ENCODE measurements around the gene DSCAML1.

The DSCAML1 gene

DNA sequence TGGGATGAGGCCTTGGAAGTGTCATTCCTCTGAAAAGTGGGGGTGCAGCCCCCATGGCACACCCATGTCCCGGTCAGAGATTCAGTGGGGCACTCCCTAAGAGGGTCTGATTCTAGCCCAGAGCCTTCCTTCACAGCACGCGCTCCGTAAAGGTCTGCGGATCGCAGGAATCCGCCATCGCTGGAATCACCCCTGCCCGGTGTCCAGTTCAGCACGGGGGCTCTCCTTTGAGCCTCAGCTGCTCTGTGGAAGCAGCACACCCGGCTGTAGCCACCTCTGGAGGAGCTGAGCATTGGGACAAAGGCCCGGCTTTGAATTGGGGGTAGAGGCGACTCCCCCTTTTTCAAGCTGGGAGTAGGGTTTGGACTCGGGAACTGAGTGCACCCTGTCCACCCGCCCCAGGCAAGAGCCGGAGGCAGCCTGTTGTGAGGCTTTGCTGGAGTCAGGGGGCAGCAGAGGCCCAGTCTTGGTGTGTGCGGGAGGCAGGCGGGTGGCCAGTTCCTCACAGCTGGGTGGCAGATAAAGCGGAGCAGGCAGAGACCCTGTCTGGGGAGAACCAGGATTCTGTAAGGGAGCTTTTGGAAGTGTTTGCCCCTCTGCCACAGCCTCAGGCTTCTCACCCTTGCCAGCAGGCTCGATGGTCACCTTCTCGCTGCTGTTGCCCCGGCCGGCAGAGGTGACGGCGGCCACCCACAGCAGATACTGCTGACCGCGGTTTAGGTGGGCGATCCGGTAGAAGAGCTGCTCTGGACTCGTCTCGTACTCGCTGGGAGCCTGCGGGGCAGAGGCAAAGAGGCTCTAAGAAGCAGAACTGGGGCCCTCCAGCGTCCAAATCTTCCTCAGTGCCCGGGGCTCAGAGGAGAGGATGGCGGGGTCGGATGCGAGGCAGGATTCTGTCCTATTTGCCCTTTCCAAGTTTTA is 353.5 kb downstream of the DSCAML1 start:
- DNase-seq (ENCODE audit: low read depth) = peak; percentile 3

DNA sequence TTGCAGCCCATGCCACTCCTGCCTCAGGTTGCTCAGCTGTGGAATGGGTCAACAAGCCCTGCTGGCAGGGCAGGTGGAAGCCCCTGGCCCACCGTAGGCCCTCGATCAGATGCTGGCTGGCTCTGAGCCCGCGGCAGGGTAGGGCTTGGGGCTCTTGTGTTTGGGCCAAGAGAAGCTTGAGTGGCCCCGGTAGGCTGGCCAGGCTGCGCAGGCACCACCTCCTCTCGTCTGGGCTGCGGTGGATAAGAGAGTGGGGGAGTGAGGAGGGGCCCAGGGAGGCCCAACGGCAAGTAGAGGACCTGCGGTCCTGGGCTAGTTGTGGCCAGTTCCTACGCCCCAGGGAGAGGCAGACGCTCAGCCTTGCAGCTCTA is 354.2 kb downstream of the DSCAML1 start:
- no peak for DNase-seq (ENCODE audit: low read depth)

DNA sequence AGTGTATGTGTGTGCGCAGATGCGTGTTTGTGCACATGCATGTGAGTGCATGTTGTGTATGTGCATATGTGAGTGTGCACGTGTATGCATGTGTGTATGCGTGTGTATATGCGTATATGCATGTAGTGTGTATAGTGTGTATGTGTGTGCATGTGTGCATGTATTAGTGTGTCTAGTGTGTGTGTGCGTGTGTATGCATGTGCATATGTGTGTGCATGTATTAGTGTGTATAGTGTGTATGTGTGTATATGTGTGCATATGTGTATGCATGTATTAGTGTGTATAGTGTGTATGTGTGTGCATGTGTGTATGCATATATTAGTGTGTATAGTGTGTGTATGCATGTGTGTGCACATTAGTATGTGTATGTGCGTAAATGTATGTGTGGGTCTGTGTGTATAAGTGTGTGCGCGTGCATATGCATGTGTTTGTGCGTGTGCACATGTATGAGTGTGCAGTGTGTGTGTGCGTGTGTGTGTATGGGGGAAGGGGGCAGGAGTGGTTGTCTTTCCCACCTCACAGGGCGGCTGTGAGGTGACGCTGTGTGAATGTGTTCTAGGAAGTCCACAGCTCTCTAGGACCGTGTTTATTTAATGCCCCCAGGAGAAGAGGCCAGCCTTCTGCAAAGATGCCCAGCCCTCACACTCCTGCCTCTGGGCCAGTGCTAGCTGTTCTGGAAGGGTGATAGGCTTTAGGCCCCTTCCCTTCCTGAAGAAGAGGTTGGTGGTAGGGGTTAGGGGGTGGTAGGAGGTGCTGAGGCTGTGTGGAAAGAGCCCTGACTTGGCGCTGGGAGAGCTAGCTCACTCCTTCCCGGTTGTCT is 354.8 kb downstream of the DSCAML1 start:
- no peak for DNase-seq (ENCODE audit: low read depth)

DNA sequence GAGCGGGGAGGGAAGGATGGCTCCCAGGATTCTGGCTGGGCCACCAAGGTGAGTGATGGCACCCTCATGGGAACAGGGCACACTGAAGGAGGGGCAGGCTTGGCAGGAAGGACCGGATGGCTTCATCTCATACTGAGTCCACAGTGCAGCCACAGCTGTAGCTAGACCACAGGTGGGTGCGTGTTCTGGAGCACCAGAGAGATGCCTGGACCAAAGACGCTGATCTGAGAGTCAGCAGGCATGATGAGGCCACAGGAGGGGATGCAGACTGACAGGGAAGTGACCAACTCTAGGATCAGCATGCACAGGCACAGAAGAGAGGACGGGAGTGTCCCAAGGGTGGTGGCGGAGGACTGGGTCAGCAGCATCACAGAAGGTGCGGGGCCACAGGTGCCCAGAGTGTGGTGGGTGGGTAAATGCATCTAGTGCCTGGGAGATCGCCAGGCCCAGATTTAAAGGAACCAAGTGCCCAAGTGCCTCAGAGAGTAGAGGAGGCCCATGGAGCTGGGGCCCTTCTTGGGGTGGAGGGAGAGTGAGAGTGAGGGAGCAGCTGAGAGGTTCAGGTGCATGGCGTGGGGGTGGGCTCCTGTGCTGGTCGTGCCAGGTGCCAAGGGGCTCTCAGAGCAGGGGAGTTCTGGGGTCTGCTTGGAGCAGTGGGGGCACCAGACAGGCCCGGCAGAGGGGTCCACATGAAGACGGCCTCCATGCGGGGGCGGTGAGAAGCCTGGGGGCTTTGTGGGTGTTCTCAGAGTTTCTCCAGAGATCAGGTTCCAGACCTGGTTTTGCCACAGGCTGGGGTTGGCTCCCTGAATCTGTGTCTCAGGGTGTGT is 355.7 kb downstream of the DSCAML1 start:
- DNase-seq (ENCODE audit: low read depth) = no peak

GRCh38 chr11:117440258-117440657 is 356.8 kb downstream of the DSCAML1 start:
- no peak for DNase-seq (ENCODE audit: low read depth)

DNA sequence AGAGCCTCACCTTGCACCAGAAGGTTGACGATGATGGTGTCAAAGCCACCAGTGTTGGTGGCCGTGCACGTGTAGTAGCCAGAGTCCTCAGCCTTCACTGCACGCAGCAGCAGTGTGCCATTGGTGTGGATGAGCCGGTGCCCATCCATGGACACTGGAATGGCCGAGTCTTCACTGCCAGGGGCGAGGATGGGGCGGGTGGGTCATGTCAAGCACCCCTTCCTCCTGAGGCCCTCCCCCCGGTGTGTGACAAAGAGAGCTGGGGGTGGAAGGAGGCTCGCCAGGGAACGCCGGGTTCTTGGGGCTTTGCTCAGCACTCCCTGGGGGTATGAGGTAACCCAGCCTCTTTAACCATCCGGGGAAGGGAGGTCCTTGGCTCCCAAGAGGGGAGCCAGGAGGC is 357.8 kb downstream of the DSCAML1 start:
- no peak for DNase-seq (ENCODE audit: low read depth)

GRCh38 chr11:117438371-117439000 is 358.5 kb downstream of the DSCAML1 start:
- DNase-seq (ENCODE audit: low read depth) = no peak

DNA sequence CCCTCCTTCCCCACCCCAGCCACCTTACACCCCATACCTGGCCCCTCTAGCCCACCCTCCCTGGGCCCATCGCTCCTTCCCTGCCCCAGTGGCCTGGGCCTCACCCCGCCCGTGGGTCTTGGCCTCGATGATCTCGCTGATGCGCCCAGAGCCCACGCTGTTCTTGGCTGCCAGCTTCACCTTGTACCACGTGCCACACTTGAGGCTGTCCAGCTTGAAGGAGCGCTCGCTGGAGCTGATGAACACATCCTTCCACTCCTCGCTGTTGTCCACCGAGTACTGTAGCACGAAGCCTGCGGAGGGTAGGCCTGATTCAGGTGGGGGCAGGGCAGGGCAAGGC is 359.3 kb downstream of the DSCAML1 start:
- no peak for DNase-seq (ENCODE audit: low read depth)

DNA sequence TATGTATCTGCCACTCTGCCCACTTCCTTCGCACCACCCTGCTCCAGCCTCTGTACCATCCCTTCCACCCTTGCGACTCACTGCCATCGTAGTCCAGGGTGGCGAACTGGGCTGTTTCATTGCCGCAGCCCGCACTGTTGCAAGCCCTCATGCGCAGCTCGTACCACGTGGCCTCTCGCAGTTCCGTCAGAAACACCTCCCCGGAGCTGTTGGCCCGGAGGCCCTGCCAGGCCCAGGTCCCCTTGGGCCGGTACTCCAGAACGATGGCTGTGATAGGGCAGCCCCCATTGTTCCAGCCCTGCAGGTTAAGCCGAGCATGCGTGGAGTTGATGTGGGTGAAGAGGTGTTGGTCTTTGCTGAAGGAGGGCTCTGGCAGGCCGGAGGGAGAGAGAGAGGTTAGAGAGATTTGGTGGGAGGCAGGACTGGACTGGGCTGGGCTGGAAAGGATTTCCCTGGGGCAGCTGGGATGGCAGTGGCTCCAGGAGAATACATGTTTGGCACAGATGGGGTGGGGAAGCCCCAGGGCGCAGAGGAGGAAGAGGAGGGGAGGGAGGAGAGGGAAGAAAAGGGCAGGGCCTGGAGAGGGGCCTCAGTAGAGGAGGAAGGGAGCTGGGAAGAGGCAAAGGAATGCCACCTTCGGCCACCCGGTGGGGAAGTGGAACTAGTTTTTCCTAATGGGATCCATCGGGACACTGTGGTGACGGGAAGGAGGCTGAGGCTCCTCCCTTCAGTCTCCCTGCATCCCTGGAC is 359.8 kb downstream of the DSCAML1 start:
- DNase-seq (ENCODE audit: low read depth) = no peak

GRCh38 chr11:117435326-117435725 is 361.7 kb downstream of the DSCAML1 start:
- no peak for DNase-seq (ENCODE audit: low read depth)

DNA sequence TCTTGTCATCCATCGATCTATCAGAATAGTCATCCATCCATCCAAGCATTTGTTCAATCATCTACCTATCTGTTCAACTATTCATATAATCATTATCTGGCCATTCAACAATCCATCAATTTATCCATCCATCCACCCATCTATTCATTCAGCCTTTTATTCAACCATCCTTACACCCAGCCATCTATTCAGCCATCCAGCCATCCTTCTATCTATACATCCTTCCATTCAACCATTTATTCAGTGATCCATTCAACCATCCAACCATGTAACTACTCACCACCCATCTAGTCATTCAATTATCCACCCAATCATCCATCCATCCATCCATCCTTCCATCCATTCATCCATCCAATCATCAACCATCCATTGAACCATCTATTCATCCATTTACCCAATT is 362.5 kb downstream of the DSCAML1 start:
- no peak for DNase-seq (ENCODE audit: low read depth)

DNA sequence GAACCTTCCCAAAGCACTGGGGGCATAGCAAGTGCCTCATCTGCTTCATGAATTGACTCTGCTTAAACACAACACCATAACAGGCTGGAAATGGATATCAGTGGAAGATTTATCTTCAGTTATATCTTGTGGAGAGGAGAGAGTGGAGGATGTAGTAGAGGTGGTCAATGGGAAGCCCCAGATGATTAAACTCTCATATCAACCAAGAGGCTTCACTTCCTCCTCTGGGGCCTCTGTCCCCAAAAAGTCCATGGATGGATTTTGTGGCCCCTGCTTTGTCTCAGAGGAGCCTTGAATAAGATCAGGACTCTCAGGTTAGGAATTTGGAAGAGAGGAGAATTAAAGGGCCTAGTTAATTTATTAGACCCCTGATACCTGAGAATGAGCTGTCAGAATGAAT is 363.3 kb downstream of the DSCAML1 start:
- DNase-seq (ENCODE audit: low read depth) = no peak

- DNase-seq (ENCODE audit: low read depth) = no peak
Measured at GRCh38 chr11:117431436-117431835, 365.6 kb downstream of the DSCAML1 start.

DNA sequence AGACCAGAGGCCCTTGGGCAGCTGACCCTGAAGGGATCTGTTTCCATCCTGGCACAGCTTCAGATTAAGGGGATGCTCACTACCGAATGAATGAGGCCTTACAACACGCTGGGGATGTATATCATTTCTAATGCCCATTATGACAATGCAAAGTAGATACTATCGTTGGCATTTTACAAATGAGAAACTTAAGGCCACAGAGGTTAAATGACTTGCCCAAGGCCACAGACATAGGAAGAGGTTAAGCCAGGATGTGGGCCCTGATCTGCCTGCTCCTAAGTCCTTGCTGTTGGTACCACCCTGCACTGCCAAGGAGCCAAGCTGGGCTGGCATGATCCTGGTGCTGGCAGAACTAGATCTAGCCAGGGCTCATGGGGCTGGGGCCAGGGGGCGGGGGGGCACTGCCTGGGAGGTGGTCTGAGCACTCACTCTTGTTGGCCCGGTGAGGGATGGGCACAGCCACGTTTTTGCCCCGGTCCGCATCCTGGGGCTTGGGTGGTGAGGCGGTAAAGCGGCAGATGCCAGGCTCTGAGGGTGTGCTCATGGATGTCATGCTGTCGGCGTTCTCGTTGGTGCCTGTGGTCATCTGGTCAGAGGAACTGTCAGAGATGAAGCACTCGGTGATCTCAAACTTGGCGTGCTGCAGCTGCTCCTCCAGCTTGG is 366.6 kb downstream of the DSCAML1 start:
- no peak for DNase-seq (ENCODE audit: low read depth)

- no peak for DNase-seq (ENCODE audit: low read depth)
Measured at GRCh38 chr11:117428856-117429229, 368.2 kb downstream of the DSCAML1 start.

DNA sequence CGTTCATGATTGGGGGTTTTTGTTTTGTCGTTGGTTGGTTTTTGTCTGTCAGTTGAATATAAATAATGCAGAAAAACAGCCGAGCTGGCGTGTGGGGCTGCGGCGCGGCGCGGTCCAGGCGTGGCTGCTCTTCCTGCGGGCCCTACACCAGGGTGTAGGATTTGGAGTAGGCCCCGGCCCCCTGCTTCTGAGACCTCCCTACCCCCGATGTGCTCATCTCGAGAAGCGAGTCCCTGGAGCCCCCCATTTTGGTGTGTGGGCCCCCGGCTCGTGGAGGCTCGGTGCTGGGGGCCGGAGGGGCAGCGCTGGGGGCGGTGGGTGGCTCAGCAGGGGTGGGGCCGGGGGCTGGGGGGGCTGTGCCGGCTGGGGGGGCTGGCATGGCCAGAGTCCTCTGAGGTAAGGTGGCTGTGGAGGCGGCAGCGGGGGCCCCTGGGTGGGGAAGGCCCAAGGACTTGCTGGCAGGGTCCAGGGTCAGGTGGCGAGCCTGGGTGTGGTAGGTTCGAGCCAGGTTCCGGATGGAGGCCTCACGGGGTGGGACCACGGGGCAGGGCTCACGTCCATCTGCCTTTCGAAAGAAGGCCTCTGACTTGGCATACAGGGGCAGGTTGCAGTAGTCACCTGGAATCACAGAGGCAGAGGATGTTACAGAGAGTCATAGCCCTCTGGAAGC is 368.7 kb downstream of the DSCAML1 start:
- no peak for DNase-seq (ENCODE audit: low read depth)

GRCh38 chr11:117427356-117427874 is 369.6 kb downstream of the DSCAML1 start:
- no peak for DNase-seq (ENCODE audit: low read depth)

GRCh38 chr11:117426941-117427340 is 370.1 kb downstream of the DSCAML1 start:
- no peak for DNase-seq (ENCODE audit: low read depth)

GRCh38 chr11:117426297-117426685 is 370.7 kb downstream of the DSCAML1 start:
- DNase-seq (ENCODE audit: low read depth) = peak; percentile 13
